Activated B cell treated with CpG ODN at 0.5 μM for 24 hours (primary cell): ENCODE results near the gene F8. TPM values are rescaled to one million over a fixed set of nuclear protein-coding genes. Genes with fewer than 3 reads are reported as not detected.

Experiments used
- ATAC-seq: fragments of 200-7000 bp; cut with Tn5 transposase; one replicate; pipeline ENCODE4 v1.10.0; 2021; ENCODE audit warnings: low read depth, mild to moderate bottlenecking, moderate library complexity
- CTCF ChIA-PET: fragments of 350-600 bp; sonication (Branson Sonifier 250); formaldehyde crosslinking; loops from one replicate; lab custom pipeline; 2021; ENCODE audit warnings: antibody characterized with exemption; lab: Charles Lee
- POLR2A ChIA-PET: fragments of 350-600 bp; sonication (Branson Sonifier 250); formaldehyde crosslinking; loops from one replicate; lab custom pipeline; 2021; ENCODE audit warnings: antibody characterized with exemption; lab: Charles Lee
- DNase-seq: peaks from one replicate; pipeline ENCODE4 v3.0.0; 2022
- H3K27ac Mint-ChIP-seq: one replicate; pipeline ENCODE4 v1.8.0; 2020; ENCODE audit warnings: mixed read lengths
- H3K27me3 Mint-ChIP-seq: one replicate; pipeline ENCODE4 v1.8.0; 2021; ENCODE audit warnings: mixed read lengths
- H3K36me3 Mint-ChIP-seq: one replicate; pipeline ENCODE4 v1.8.0; 2021; ENCODE audit warnings: low read depth, mixed read lengths
- H3K4me1 Mint-ChIP-seq: one replicate; pipeline ENCODE4 v1.8.0; 2021; ENCODE audit warnings: mixed read lengths
- H3K4me3 Mint-ChIP-seq: one replicate; pipeline ENCODE4 v1.8.0; 2020; ENCODE audit warnings: mild to moderate bottlenecking, mixed read lengths
- H3K9me3 Mint-ChIP-seq: one replicate; pipeline ENCODE4 v1.8.0; 2020; ENCODE audit warnings: mixed read lengths
- CTCF ChIP-seq: fragments of 200-600 bp; IDR thresholded peaks from one replicate; pipeline ENCODE4 v1.8.0; 2022; ENCODE audit warnings: antibody characterized with exemption, mild to moderate bottlenecking
- intact Hi-C: fragments of 100-400 bp; cut with micrococcal nuclease; formaldehyde crosslinking; loops from one replicate; pipeline ENCODE4 v1.15.1; 2024
- total RNA-seq: library from RNA; stranded (reverse); gene quantifications from 2 replicates; pipeline ENCODE4 v1.2.3, GENCODE V29; 2022

F8 gene
- total RNA-seq, 1 donor from 2014 or later: 2.0 TPM

GRCh38 chrX:155001873-155002272 lies 20.6 kb downstream of the F8 start:
- no peak for TF ChIP-seq CTCF
- Mint-ChIP-seq H3K27ac (no peak overlapping the region), H3K4me1 (no peaks in the 10 kb centered on the region), H3K4me3 (no peak overlapping the region), H3K27me3 (peaks cover 4% of the 10 kb centered on the region), H3K36me3 (no peaks in the 10 kb centered on the region), H3K9me3 (no peaks in the 10 kb centered on the region)
- intact Hi-C loops: no loop called here
- DNase-seq (no peak), ATAC-seq (no peak)
- ChIA-PET CTCF (interaction anchor here (0.6 kb wide), 1 partner anchor 89 kb away, joined by 3 read pairs; no protein-coding TSS in a partner anchor), POLR2A (no interaction called here)

GRCh38 chrX:155000841-155001240 lies 21.7 kb downstream of the F8 start:
- ATAC-seq (no peak), DNase-seq (no peak)
- TF ChIP-seq CTCF: no peak
- Mint-ChIP-seq H3K4me1 (no peaks in the 10 kb centered on the region), H3K36me3 (no peaks in the 10 kb centered on the region), H3K9me3 (no peaks in the 10 kb centered on the region), H3K27ac (no peak overlapping the region), H3K27me3 (peaks cover 4% of the 10 kb centered on the region), H3K4me3 (no peak overlapping the region)
- intact Hi-C loops: no loop called here
- ChIA-PET POLR2A (no interaction called here), CTCF (no interaction called here)

- no peak overlapping the region for H3K4me3 Mint-ChIP-seq
- H3K9me3 Mint-ChIP-seq: no peaks in the 10 kb centered on the region
- no peak for DNase-seq
- no peak for TF ChIP-seq CTCF
- H3K4me1 Mint-ChIP-seq: no peaks in the 10 kb centered on the region
- no peak overlapping the region for H3K27ac Mint-ChIP-seq
- intact Hi-C loops: no loop called here
- ChIA-PET POLR2A (no interaction called here), CTCF (no interaction called here)
- no peaks in the 10 kb centered on the region for H3K36me3 Mint-ChIP-seq
- ATAC-seq: no peak
- peaks cover 4% of the 10 kb centered on the region for H3K27me3 Mint-ChIP-seq
Measured at GRCh38 chrX:154998204-154998880, 24.2 kb downstream of the F8 start.

GRCh38 chrX:154991476-154991875 lies 31.0 kb downstream of the F8 start:
- H3K4me1 Mint-ChIP-seq: no peaks in the 10 kb centered on the region
- no peaks in the 10 kb centered on the region for H3K9me3 Mint-ChIP-seq
- intact Hi-C loops: no loop called here

GRCh38 chrX:154991039-154991438 lies 31.5 kb downstream of the F8 start:
- no peaks in the 10 kb centered on the region for H3K27me3 Mint-ChIP-seq
- TF ChIP-seq CTCF: no peak
- POLR2A ChIA-PET: no interaction called here
- H3K27ac Mint-ChIP-seq: no peak overlapping the region
- H3K4me1 Mint-ChIP-seq: no peaks in the 10 kb centered on the region
- no peak for ATAC-seq
- DNase-seq: no peak
- intact Hi-C loops: no loop called here
- H3K4me3 Mint-ChIP-seq: no peak overlapping the region
- H3K9me3 Mint-ChIP-seq: no peaks in the 10 kb centered on the region
- CTCF ChIA-PET: no interaction called here
- no peaks in the 10 kb centered on the region for H3K36me3 Mint-ChIP-seq

More at GRCh38 chrX:154991476-154991875, 31.0 kb downstream of the F8 start:
- CTCF ChIA-PET: no interaction called here
- Mint-ChIP-seq H3K4me3 (no peak overlapping the region), H3K27ac (no peak overlapping the region), H3K36me3 (no peaks in the 10 kb centered on the region), H3K27me3 (no peaks in the 10 kb centered on the region)
- TF ChIP-seq CTCF: no peak
- ATAC-seq: no peak
- POLR2A ChIA-PET: no interaction called here
- DNase-seq: no peak
